Kidney glomerular epithelial cell (primary cell): Measurements from ENCODE around the gene SH2D3A.

Experiments
- DNase-seq: peaks from one replicate; lab custom pipeline; 2025; lab: John Stamatoyannopoulos, UW

Gene SH2D3A

GRCh38 chr19:6708346-6708745 is 58.9 kb downstream of the SH2D3A start:
- DNase-seq, result no peak

- DNase-seq, result no peak
Measured at GRCh38 chr19:6707658-6708018, 59.6 kb downstream of the SH2D3A start.

- no peak for DNase-seq
Measured at GRCh38 chr19:6707011-6707657, 60.1 kb downstream of the SH2D3A start.

- DNase-seq, result no peak
Measured at GRCh38 chr19:6706633-6706958, 60.6 kb downstream of the SH2D3A start.

- no peak for DNase-seq
Measured at GRCh38 chr19:6705931-6706632, 61.2 kb downstream of the SH2D3A start.
